Right lobe of liver (tissue), 6 donors: Measurements from ENCODE around the gene NEURL3. TPM values are rescaled to one million over a fixed set of nuclear protein-coding genes. Genes with fewer than 3 reads are reported as not detected.
A peak's percentile ranks its signal among the peaks of the same experiment; 100 is the strongest.
"Not testable (repeated sequence)": the region's sequence is repeated elsewhere in the genome, so short reads cannot be mapped to it uniquely, and the experiment has no call there.

Source experiments
- ATAC-seq, 4 donors: fragments of 200-7000 bp; cut with Tn5 transposase; one replicate each; pipeline ENCODE4 v1.9.1; 2020; ENCODE audit warnings: mild to moderate bottlenecking in 4 of 4, moderate library complexity in 4 of 4
- DNase-seq, 3 donors: peaks; one replicate each; pipeline ENCODE4 v3.0.0-alpha.2; 2020
- H3K27ac ChIP-seq, 3 donors: fragments of 200-600 bp; one replicate each; pipeline ENCODE4 v1.8.0; 2022
- H3K27me3 ChIP-seq, 2 donors: fragments of 200-600 bp; one replicate each; pipeline ENCODE4 v1.8.0; 2022
- H3K36me3 ChIP-seq, 4 donors: fragments of 200-600 bp; sonication (generic) in 1 of 4; one replicate each; pipeline versions ENCODE4 v1.5.1 to v1.8.0; 2017 to 2022; ENCODE audit warnings: control low read depth in 1 of 4
- H3K4me1 ChIP-seq, 4 donors: fragments of 200-600 bp; sonication (generic) in 1 of 4; one replicate each; pipeline versions ENCODE4 v1.5.1 to v1.8.0; 2017 to 2022; ENCODE audit warnings: control low read depth in 1 of 4
- H3K4me3 ChIP-seq, 3 donors: fragments of 200-600 bp; one replicate each; pipeline ENCODE4 v1.8.0; 2022
- H3K9me3 ChIP-seq, 4 donors: fragments of 200-600 bp; sonication (generic) in 1 of 4; one replicate each; pipeline versions ENCODE4 v1.5.1 to v1.8.0; 2017 to 2022; ENCODE audit warnings: control low read depth in 1 of 4
- POLR2A ChIP-seq: fragments of 450-650 bp; IDR thresholded peaks from one replicate; pipeline ENCODE4 v1.6.1; 2017; ENCODE audit warnings: antibody characterized with exemption, mild to moderate bottlenecking
- WGBS: methylation state at CpG from one replicate; pipeline ENCODE4 v1.1.6; 2018; ENCODE audit warnings: low coverage, low lambda C conversion rate; ENCODE audit not compliant: insufficient coverage; ENCODE audit errors: missing lambda C conversion rate; 5-methylcytosine and 5-hydroxymethylcytosine counted together
- intact Hi-C, 2 donors: fragments of 100-400 bp; cut with DNase I; formaldehyde crosslinking; loops; one replicate each; pipeline versions ENCODE4 v1.11.2 to v1.14.1; 2022
- total RNA-seq, 6 experiments: library from RNA; depleted of rRNA in 2 of 6; stranded (reverse); fragments of >200 nt in 2 of 6; fragmentation: NEBNext Ultra II Directional in 3 of 6; extraction: Animal tissue kit (Norgen Biotek cat#: 25700) in 3 of 6; gene quantifications; one replicate each; pipeline versions ENCODE4 v1.1.0 to v1.2.4, GENCODE V29; 2016 to 2023
- TF ChIP-seq, protein P1 (sequence below), 4 donors: fragments of 200-600 bp in 3 of 4; fragments of 450-650 bp in 1 of 4; IDR thresholded peaks; one replicate each; pipeline versions ENCODE4 v1.5.1 to v1.8.0; 2016 to 2022; ENCODE audit warnings: antibody characterized with exemption in 4 of 4, mild to moderate bottlenecking in 2 of 4
- donor health status: DM: no; HTN: yes; CAD: no.
- donor health status: DM: no; HTN: no; CAD: no.
- donor health status: DM: no; HTN: no; CAD: no.
- donor health status: DM: no; HTN: yes; CAD: no.
- donor health status: DM: no; HTN: yes; CAD: no.

The NEURL3 gene
- total RNA-seq, 6 experiments from 2014 or later, result 0.23 to 3.0 (median 1.4) TPM

DNA sequence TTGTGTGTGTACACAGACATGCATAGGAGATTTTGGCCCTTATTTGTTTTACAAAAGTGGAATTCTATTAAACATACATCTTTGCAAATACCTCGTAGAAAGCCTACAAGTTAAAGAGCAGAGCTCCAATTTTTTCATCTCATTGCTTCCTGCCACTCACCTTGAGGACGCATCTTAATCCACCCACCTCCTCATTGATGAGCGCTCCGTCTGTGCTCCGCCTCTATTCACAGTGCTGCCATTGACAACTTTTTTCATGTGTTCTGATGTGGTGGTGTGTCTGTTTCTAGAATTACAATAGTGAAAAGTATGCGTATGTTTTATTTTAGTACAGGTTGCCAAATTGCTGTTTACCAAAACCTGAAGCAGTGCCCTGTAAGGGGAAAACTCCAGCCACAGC lies 36.3 kb downstream of the NEURL3 start:
- no peaks in the 10 kb centered on the region for H3K27me3 ChIP-seq
- intact Hi-C loops, result no loop called here
- no peak overlapping the region for H3K27ac ChIP-seq
- 81% methylated on average over 6 of the region's 6 CpGs for WGBS
- no peaks in the 10 kb centered on the region for H3K36me3 ChIP-seq
- ATAC-seq (no peak), DNase-seq (no peak)
- H3K4me1 ChIP-seq, result peaks cover 0 to 8% (median 0%) of the 10 kb centered on the region in 4 donors
- H3K9me3 ChIP-seq, result no peaks in the 10 kb centered on the region
- TF ChIP-seq POLR2A, result no peak
- TF ChIP-seq, protein P1, sequence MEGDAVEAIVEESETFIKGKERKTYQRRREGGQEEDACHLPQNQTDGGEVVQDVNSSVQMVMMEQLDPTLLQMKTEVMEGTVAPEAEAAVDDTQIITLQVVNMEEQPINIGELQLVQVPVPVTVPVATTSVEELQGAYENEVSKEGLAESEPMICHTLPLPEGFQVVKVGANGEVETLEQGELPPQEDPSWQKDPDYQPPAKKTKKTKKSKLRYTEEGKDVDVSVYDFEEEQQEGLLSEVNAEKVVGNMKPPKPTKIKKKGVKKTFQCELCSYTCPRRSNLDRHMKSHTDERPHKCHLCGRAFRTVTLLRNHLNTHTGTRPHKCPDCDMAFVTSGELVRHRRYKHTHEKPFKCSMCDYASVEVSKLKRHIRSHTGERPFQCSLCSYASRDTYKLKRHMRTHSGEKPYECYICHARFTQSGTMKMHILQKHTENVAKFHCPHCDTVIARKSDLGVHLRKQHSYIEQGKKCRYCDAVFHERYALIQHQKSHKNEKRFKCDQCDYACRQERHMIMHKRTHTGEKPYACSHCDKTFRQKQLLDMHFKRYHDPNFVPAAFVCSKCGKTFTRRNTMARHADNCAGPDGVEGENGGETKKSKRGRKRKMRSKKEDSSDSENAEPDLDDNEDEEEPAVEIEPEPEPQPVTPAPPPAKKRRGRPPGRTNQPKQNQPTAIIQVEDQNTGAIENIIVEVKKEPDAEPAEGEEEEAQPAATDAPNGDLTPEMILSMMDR (IDR thresholded peaks at IDR 0.05), result no peak
- H3K4me3 ChIP-seq, result no peak overlapping the region

DNA sequence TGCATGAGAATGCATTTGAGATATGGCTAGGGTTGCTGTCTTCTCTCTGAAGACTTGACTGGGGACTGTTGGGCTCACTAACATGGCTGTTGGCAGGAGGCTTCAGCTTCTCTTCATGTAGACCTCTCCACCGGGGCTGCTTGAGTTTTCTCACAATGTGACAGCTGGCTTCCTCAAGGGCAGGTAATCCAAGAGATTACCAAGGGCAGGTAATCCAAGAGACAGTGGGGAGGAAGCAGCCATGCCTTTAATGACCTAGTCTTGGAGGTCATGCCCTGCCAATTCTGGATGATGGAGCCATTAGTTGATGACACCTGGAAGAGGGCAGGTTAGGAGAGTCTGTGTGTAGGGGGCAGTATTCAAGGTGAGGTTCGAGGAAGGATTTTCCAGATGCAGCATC lies 40.5 kb downstream of the NEURL3 start:
- TF ChIP-seq, protein P1 (IDR thresholded peaks at IDR 0.05), result no peak
- no peak for TF ChIP-seq POLR2A
- Histone ChIP-seq H3K4me1 (no peaks in the 10 kb centered on the region), H3K27ac (no peak overlapping the region), H3K9me3 (no peaks in the 10 kb centered on the region), H3K4me3 (no peak overlapping the region), H3K27me3 (no peaks in the 10 kb centered on the region), H3K36me3 (no peaks in the 10 kb centered on the region)
- intact Hi-C loops, result no loop called here
- DNase-seq, result no peak
- ATAC-seq, result no peak
- 74% methylated on average over 2 of the region's 2 CpGs for WGBS

DNA sequence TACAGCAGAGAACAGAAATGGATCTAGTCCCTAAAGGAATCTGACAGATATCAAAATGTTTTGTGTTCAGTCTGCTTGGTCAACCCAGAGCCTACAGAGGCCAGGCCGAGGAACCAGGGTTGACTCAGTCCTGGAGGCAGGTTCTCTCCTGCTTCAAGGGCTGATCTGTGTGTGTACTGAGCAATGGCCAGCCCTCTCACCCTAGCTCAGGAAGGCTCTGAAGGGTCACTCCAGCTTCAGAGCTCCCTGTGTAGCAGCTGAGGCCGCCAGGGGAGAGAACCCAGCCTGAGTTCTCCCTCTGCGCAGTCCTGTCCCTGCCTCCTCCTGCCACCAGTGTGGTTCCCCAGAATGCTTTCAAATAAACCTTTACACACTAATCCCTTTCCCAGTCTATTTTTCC lies 41.1 kb downstream of the NEURL3 start:
- H3K27me3 ChIP-seq, result no peaks in the 10 kb centered on the region
- H3K4me1 ChIP-seq, result no peaks in the 10 kb centered on the region
- H3K36me3 ChIP-seq, result no peaks in the 10 kb centered on the region
- no CpG with 5 or more reads among the region's 3 CpGs for WGBS
- TF ChIP-seq POLR2A, result no peak
- TF ChIP-seq, protein P1 (IDR thresholded peaks at IDR 0.05), result no peak
- H3K9me3 ChIP-seq, result no peaks in the 10 kb centered on the region
- intact Hi-C loops, result no loop called here
- no peak for DNase-seq
- no peak overlapping the region for H3K4me3 ChIP-seq
- peak in 1 of 4 donors; percentile 19 for ATAC-seq
- no peak overlapping the region for H3K27ac ChIP-seq

DNA sequence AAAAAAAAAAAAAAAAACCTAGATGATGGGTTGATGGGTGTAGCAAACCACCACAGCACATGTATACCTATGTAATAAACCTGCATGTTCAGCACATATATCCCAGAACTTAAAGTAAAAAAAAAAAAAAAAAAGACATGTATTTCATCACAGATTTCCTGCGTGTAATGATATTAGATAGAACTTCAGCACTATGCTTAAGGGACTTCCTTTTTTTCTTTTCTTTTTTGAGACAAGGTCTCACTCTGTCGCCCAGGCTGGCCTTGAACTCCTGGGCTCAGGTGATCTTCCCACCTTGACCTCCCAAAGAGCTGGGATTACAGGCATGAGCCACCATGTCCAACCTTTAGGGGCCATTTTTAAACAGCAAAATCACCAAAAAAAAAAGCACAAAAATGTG lies 42.0 kb downstream of the NEURL3 start:
- no peak overlapping the region for H3K27ac ChIP-seq
- DNase-seq (no peak), ATAC-seq (no peak)
- H3K4me3 ChIP-seq, result no peak overlapping the region
- H3K27me3 ChIP-seq, result no peaks in the 10 kb centered on the region
- whole genome bisulfite sequencing, result 70% methylated on average over 2 of the region's 2 CpGs
- H3K4me1 ChIP-seq, result no peaks in the 10 kb centered on the region
- no peaks in the 10 kb centered on the region for H3K36me3 ChIP-seq
- H3K9me3 ChIP-seq, result no peaks in the 10 kb centered on the region
- intact Hi-C loops, result no loop called here
- no peak for TF ChIP-seq POLR2A
- TF ChIP-seq, protein P1 (IDR thresholded peaks at IDR 0.05), result no peak

DNA sequence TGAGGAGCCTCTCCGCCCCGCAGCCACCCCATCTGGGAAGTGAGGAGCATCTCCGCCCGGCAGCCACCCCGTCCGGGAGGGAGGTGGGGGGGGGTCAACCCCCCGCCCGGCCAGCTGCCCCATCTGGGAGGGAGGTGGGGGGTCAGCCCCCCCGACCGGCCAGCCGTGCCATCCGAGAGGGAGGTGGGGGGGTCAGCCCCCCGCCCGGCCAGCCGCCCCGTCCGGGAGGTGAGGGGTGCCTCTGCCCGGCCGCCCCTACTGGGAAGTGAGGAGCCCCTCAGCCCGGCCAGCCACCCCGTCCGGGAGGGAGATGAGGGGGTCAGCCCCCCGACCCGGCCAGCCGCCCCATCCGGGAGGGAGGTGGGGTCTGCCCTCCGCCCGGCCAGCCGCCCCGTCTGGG lies 43.5 kb downstream of the NEURL3 start:
- no CpG with 5 or more reads among the region's 30 CpGs for WGBS
- H3K9me3 ChIP-seq, H3K27ac ChIP-seq, H3K36me3 ChIP-seq, H3K27me3 ChIP-seq, ATAC-seq, intact Hi-C loops, H3K4me1 ChIP-seq, DNase-seq, H3K4me3 ChIP-seq: not testable (repeated sequence)
